Progenitor cell of endocrine pancreas (in vitro differentiated cells): ENCODE measurements around the gene UBA52. TPM values are rescaled to one million over a fixed set of nuclear protein-coding genes. Genes with fewer than 3 reads are reported as not detected.
A peak's percentile ranks its signal among the peaks of the same experiment; 100 is the strongest.

Experiments used
- DNase-seq: peaks from one replicate; pipeline ENCODE4 v3.0.0; 2021; ENCODE audit warnings: low spot score; ENCODE audit not compliant: unreplicated experiment
- H3K27ac Mint-ChIP-seq: 2 replicates; pipeline ENCODE4 v1.8.0; 2021; ENCODE audit warnings: mild to moderate bottlenecking, moderate library complexity, mixed read lengths
- H3K27me3 Mint-ChIP-seq: 2 replicates; pipeline ENCODE4 v1.8.0; 2021; ENCODE audit warnings: mixed read lengths
- H3K36me3 Mint-ChIP-seq: 2 replicates; pipeline ENCODE4 v1.8.0; 2022; ENCODE audit warnings: mixed read lengths; ENCODE audit not compliant: insufficient read depth
- H3K4me1 Mint-ChIP-seq: 2 replicates; pipeline ENCODE4 v1.8.0; 2021; ENCODE audit warnings: low read depth, mixed read lengths
- H3K4me3 Mint-ChIP-seq: 2 replicates; pipeline ENCODE4 v1.8.0; 2021; ENCODE audit warnings: low read depth, mild to moderate bottlenecking, moderate library complexity, mixed read lengths
- H3K9me3 Mint-ChIP-seq: 2 replicates; pipeline ENCODE4 v1.8.0; 2021; ENCODE audit warnings: low read depth, mixed read lengths
- CTCF ChIP-seq: fragments of 200-600 bp; sonication (generic); IDR thresholded peaks from one replicate; pipeline ENCODE4 v1.5.0; 2021; ENCODE audit warnings: antibody characterized with exemption, mild to moderate bottlenecking; ENCODE audit not compliant: unreplicated experiment
- total RNA-seq: library from RNA; stranded (reverse); gene quantifications from 2 replicates; pipeline ENCODE4 v1.2.1, GENCODE V29; 2021

Gene UBA52
- total RNA-seq, 1 donor from 2014 or later = 968 TPM

- Mint-ChIP-seq H3K4me1 (peaks cover 24% of the 10 kb centered on the region), H3K4me3 (peak overlapping the region; percentile 62), H3K9me3 (no peaks in the 10 kb centered on the region), H3K36me3 (no peaks in the 10 kb centered on the region), H3K27me3 (peaks cover 66% of the 10 kb centered on the region), H3K27ac (peak overlapping the region; percentile 62)
- DNase-seq = no peak
- TF ChIP-seq CTCF = no peak
These were observed 39.1 kb downstream of the UBA52 start for GRCh38 chr19:18610556-18611326.

GRCh38 chr19:18611327-18612050, 39.8 kb downstream of the UBA52 start:
- DNase-seq = no peak
- peaks cover 24% of the 10 kb centered on the region for H3K4me1 Mint-ChIP-seq
- TF ChIP-seq CTCF = no peak
- no peaks in the 10 kb centered on the region for H3K9me3 Mint-ChIP-seq
- peaks cover 70% of the 10 kb centered on the region for H3K27me3 Mint-ChIP-seq
- peak overlapping the region; percentile 62 for H3K4me3 Mint-ChIP-seq
- H3K36me3 Mint-ChIP-seq = no peaks in the 10 kb centered on the region
- H3K27ac Mint-ChIP-seq = peak overlapping the region; percentile 62

- no peak for TF ChIP-seq CTCF
- Mint-ChIP-seq H3K36me3 (no peaks in the 10 kb centered on the region), H3K4me3 (peak overlapping the region; percentile 63), H3K27me3 (peaks cover 67% of the 10 kb centered on the region), H3K27ac (peak overlapping the region; percentile 62), H3K4me1 (peaks cover 24% of the 10 kb centered on the region), H3K9me3 (no peaks in the 10 kb centered on the region)
- no peak for DNase-seq
These were observed 40.6 kb downstream of the UBA52 start for GRCh38 chr19:18612051-18612771.

GRCh38 chr19:18612772-18613588, 41.3 kb downstream of the UBA52 start, which contains the start of gene TMEM59L:
Gene TMEM59L (plus strand): TSS chr19:18612870. CDS start chr19:18612959, 89 bp downstream.
- H3K27me3 Mint-ChIP-seq = peaks cover 67% of the 10 kb centered on the region
- H3K27ac Mint-ChIP-seq = peak within 1 kb of the TSS; percentile 62
- no peak for TF ChIP-seq CTCF

More at GRCh38 chr19:18612772-18613588, 41.3 kb downstream of the UBA52 start, which contains the start of gene TMEM59L:
- H3K9me3 Mint-ChIP-seq = peaks cover 4% of the 10 kb centered on the region
- H3K4me3 Mint-ChIP-seq = peak within 1 kb of the TSS; percentile 63
- H3K4me1 Mint-ChIP-seq = peaks cover 24% of the 10 kb centered on the region
- DNase-seq = no peak
- H3K36me3 Mint-ChIP-seq = no peaks in the 10 kb centered on the region
